ENCODE results near the gene SLC12A7.

DNA sequence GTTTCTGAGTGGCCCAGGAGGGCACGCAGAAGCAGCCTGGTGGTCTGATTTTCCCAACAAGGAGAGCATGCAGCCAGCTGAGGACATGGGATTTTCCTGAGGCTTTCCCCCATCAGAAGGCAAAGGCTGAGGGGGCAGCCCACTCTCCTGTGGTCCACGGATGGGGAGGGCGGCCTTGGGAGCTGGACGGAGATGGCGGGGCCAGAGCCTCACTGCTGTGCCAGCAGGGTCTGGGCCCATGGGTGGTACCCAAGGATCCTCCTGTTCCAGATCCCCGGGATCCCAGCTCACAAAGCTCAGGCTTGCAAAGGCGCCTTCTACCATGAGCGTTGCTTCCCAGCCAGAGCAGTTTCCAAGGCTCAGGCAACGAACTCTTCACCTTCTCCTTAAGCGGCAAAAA, 39.0 kb upstream of the SLC12A7 start:
- TF ChIP-seq POLR2A (IDR thresholded peaks at IDR 0.05; ENCODE audit: low read depth, low read length) (no peak), TAF1 (IDR thresholded peaks at IDR 0.05; ENCODE audit: borderline replicate concordance, low read depth, low read length) (no peak), POLR2AphosphoS5 (IDR thresholded peaks at IDR 0.05; ENCODE audit: low read depth, low read length) (no peak)
